Esophagus muscularis mucosa (tissue), 4 donors: Measurements from ENCODE around the gene KLHL3. TPM values are rescaled to one million over a fixed set of nuclear protein-coding genes. Genes with fewer than 3 reads are reported as not detected.

Experiments
- DNase-seq: peaks from one replicate; pipeline ENCODE4 v3.0.0-alpha.2; 2017; ENCODE audit errors: extremely low spot score
- H3K27ac ChIP-seq, 4 donors: fragments of 200-600 bp; sonication (generic); replicated peaks in 1 of 4; 1 replicate in 3 of 4; 2 replicates in 1 of 4; pipeline ENCODE4 v1.5.1; 2016 to 2019; ENCODE audit warnings: mild to moderate bottlenecking in 1 of 4
- H3K27me3 ChIP-seq, 4 donors: fragments of 200-600 bp; sonication (generic); one replicate each; pipeline versions ENCODE4 v1.5.1 to v1.6.0; 2016 to 2019
- H3K36me3 ChIP-seq, 4 donors: fragments of 200-600 bp; sonication (generic); one replicate each; pipeline ENCODE4 v1.5.1; 2016 to 2019
- H3K4me1 ChIP-seq, 4 donors: fragments of 200-600 bp; sonication (generic); one replicate each; pipeline ENCODE4 v1.5.1; 2016 to 2019
- H3K4me3 ChIP-seq, 4 donors: fragments of 200-600 bp; sonication (generic); 1 replicate in 2 of 4; 2 replicates in 2 of 4; pipeline ENCODE4 v1.5.1; 2016 to 2019; ENCODE audit warnings: mild to moderate bottlenecking in 4 of 4, moderate library complexity in 1 of 4
- H3K9me3 ChIP-seq, 4 donors: fragments of 200-600 bp; sonication (generic); 1 replicate in 3 of 4; 2 replicates in 1 of 4; pipeline ENCODE4 v1.5.1; 2016 to 2019
- EP300 ChIP-seq: sonication (generic); formaldehyde crosslinking; IDR thresholded peaks from one replicate; pipeline ENCODE4 v1.6.1; 2017; ENCODE audit warnings: antibody characterized with exemption
- POLR2A ChIP-seq: fragments of 450-650 bp; IDR thresholded peaks from one replicate; pipeline ENCODE4 v1.6.1; 2017; ENCODE audit warnings: antibody characterized with exemption, moderate library complexity, mild to moderate bottlenecking, low read depth
- POLR2AphosphoS5 ChIP-seq, 2 donors: sonication (generic); formaldehyde crosslinking; IDR thresholded peaks; one replicate each; pipeline ENCODE4 v1.6.1; 2017; ENCODE audit warnings: antibody characterized with exemption in 2 of 2
- WGBS: methylation state at CpG from one replicate; pipeline ENCODE4 v1.1.5; 2018; 5-methylcytosine and 5-hydroxymethylcytosine counted together
- intact Hi-C: fragments of 100-400 bp; cut with DNase I; formaldehyde crosslinking; loops from one replicate; pipeline ENCODE4 v1.15.1; 2023
- total RNA-seq, 4 donors: library from RNA; depleted of rRNA; stranded (reverse); fragments of >200 nt; gene quantifications; one replicate each; pipeline versions ENCODE4 v1.1.0 to v1.2.1, GENCODE V29; 2016
- TF ChIP-seq, protein P1 (sequence below), 3 experiments: fragments of 200-600 bp in 2 of 3; fragments of 450-650 bp in 1 of 3; sonication (generic) in 2 of 3; IDR thresholded peaks; one replicate each; pipeline ENCODE4 v1.5.1; 2017 to 2019; ENCODE audit warnings: antibody characterized with exemption in 3 of 3, mild to moderate bottlenecking in 2 of 3, moderate library complexity in 1 of 3

Gene KLHL3
- total RNA-seq, 4 donors from 2014 or later = 3.0 to 7.8 (median 5.6) TPM

DNA sequence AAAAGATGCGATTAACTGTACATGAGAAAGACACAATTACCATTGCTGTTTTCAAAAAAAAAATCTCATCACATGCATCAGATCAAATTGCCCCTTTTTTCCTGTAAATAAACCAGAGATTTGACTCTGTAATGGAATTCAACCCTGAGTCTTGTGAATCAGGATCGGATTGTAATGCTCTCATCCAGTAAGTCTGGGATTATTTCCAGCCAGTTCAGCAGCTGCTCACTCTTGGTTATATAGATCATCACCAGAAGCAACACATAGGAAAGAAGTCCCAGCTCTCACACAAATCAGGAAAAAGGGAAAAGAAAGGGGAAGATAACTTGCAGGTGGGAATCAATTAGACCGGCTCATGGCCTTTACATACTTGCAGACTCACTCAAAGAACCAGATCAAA lies 138.9 kb downstream of the KLHL3 start:
- Histone ChIP-seq H3K36me3 (no peaks in the 10 kb centered on the region), H3K4me3 (no peak overlapping the region), H3K4me1 (no peaks in the 10 kb centered on the region), H3K9me3 (peaks cover 0 to 7% (median 3%) of the 10 kb centered on the region in 4 donors), H3K27me3 (peaks cover 0 to 38% (median 0%) of the 10 kb centered on the region in 4 donors), H3K27ac (no peak overlapping the region)
- intact Hi-C loops = no loop called here
- TF ChIP-seq POLR2A = no peak
- TF ChIP-seq, protein P1, sequence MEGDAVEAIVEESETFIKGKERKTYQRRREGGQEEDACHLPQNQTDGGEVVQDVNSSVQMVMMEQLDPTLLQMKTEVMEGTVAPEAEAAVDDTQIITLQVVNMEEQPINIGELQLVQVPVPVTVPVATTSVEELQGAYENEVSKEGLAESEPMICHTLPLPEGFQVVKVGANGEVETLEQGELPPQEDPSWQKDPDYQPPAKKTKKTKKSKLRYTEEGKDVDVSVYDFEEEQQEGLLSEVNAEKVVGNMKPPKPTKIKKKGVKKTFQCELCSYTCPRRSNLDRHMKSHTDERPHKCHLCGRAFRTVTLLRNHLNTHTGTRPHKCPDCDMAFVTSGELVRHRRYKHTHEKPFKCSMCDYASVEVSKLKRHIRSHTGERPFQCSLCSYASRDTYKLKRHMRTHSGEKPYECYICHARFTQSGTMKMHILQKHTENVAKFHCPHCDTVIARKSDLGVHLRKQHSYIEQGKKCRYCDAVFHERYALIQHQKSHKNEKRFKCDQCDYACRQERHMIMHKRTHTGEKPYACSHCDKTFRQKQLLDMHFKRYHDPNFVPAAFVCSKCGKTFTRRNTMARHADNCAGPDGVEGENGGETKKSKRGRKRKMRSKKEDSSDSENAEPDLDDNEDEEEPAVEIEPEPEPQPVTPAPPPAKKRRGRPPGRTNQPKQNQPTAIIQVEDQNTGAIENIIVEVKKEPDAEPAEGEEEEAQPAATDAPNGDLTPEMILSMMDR (IDR thresholded peaks at IDR 0.05) = no peak
- TF ChIP-seq POLR2AphosphoS5 (IDR thresholded peaks at IDR 0.05) = no peak
- no peak for TF ChIP-seq EP300
- DNase-seq = no peak
- 73% methylated on average over 3 of the region's 3 CpGs for WGBS

DNA sequence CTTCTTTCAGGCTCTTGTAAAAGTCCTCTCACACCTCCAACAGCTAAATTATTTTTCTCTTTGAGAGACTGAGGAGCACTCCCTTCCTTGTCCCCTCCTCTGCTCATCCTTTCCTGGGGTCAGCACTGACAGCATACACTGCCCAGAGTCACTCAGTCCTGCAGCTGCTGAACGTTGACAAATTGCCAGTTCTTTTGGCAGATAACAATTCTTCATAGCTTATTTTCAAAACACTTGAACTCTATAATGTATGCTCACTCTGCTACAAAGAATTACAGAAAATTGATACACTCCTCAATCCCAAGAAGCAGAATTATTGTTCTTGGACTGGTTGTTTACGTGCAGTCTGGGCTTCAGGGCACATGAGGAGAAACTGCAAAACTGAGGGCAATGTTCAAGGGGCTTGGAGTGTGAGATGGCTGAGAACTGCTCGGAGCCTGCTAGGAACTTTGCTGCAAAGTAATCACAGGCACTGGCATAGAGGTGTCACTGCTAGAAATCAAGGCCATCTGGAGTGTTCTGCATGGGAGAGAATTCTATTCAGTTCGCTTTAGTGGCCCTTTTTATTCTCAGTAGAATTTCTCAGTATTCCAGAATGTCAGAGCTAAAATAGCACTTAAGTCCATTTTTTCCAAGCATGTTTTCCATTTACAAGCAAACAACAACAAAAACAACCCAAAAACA lies 140.4 kb downstream of the KLHL3 start:
- TF ChIP-seq POLR2A (no peak), POLR2AphosphoS5 (IDR thresholded peaks at IDR 0.05) (no peak), EP300 (no peak)
- TF ChIP-seq, protein P1 (IDR thresholded peaks at IDR 0.05) = no peak
- 60% methylated on average over 4 of the region's 4 CpGs for WGBS
- peaks cover 0 to 10% (median 4%) of the 10 kb centered on the region in 4 donors for H3K9me3 ChIP-seq
- intact Hi-C loops = no loop called here
- H3K4me3 ChIP-seq = no peak overlapping the region
- peaks cover 0 to 35% (median 0%) of the 10 kb centered on the region in 4 donors for H3K27me3 ChIP-seq
- no peak for DNase-seq
- no peak overlapping the region for H3K27ac ChIP-seq
- H3K4me1 ChIP-seq = no peaks in the 10 kb centered on the region
- no peaks in the 10 kb centered on the region for H3K36me3 ChIP-seq

DNA sequence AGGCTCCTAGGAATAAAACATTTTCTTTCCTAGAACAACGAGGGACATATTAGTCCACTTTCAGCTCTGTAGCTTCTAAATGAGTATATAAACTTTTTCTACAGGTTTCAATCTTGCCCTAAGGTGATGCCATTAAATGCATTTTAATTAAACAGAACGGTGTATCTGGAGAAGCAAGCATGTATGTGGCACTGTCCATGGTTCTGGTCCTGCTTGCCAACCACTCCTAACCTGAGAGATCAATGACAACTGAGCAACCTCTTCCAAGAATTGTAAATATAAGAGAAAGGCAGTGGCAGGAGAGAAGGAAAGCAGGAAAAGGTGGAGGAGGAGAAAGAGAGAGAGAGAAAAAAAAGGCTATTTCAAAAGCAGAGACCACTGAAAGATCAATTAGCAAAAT lies 141.2 kb downstream of the KLHL3 start:
- intact Hi-C loops = no loop called here
- Histone ChIP-seq H3K4me3 (no peak overlapping the region), H3K27me3 (peaks cover 0 to 31% (median 0%) of the 10 kb centered on the region in 4 donors), H3K27ac (no peak overlapping the region), H3K4me1 (no peaks in the 10 kb centered on the region), H3K9me3 (peaks cover 0 to 10% (median 4%) of the 10 kb centered on the region in 4 donors), H3K36me3 (no peaks in the 10 kb centered on the region)
- TF ChIP-seq EP300 (no peak), POLR2A (no peak), POLR2AphosphoS5 (IDR thresholded peaks at IDR 0.05) (no peak)
- TF ChIP-seq, protein P1 (IDR thresholded peaks at IDR 0.05) = no peak
- no peak for DNase-seq
- 41% methylated on average over 2 of the region's 2 CpGs for WGBS

DNA sequence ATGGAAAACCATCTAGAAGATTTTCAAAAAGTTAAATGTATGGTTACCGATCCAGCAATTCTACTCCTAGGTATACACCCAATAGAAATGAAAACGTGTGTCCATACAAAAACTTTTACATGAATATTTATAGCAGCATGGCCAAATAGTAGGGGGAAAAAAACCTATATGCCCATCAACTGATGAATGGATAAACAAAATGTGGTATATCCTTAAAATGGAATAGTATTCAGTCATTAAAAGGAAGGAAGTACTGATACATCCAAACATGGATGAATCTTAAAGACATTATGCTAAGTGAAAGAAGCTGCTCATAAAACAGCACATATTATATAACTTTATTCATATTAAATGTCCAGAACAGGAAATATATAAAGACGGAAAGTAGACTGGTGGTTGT lies 143.6 kb downstream of the KLHL3 start:
- Histone ChIP-seq H3K27ac (no peak overlapping the region), H3K36me3 (no peaks in the 10 kb centered on the region), H3K4me1 (no peaks in the 10 kb centered on the region), H3K27me3 (peaks cover 0 to 17% (median 0%) of the 10 kb centered on the region in 4 donors), H3K4me3 (no peak overlapping the region), H3K9me3 (peaks cover 0 to 10% (median 4%) of the 10 kb centered on the region in 4 donors)
- TF ChIP-seq POLR2AphosphoS5 (IDR thresholded peaks at IDR 0.05) (no peak), POLR2A (no peak), EP300 (no peak)
- TF ChIP-seq, protein P1 (IDR thresholded peaks at IDR 0.05) = no peak
- 85% methylated on average over 3 of the region's 3 CpGs for WGBS
- DNase-seq = no peak
- intact Hi-C loops = no loop called here

DNA sequence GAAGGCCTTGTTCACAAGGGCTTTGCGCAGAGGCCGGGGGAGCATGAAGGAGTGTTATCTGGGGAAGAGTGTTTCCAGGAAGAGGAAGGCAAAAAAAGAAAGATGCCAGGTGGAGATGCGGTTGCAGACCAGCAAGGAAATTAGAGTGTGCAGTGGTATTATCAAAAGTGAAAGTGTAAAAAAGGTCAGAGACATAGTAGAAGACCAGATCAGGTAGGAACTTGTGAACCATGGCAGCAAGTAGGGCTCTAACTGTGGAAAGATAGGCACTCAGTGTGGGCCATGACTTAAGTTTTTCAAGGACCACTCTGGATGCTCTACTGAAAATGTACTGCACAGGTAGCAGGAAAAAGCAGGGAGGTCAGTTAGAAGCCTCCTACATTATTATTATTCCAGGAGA lies 146.7 kb downstream of the KLHL3 start:
- no peaks in the 10 kb centered on the region for H3K36me3 ChIP-seq
- no peaks in the 10 kb centered on the region for H3K4me1 ChIP-seq
- H3K4me3 ChIP-seq = no peak overlapping the region
- TF ChIP-seq, protein P1 (IDR thresholded peaks at IDR 0.05) = no peak
- TF ChIP-seq POLR2AphosphoS5 (IDR thresholded peaks at IDR 0.05) = no peak
- no peak for TF ChIP-seq EP300
- TF ChIP-seq POLR2A = no peak
- intact Hi-C loops = no loop called here
- H3K27ac ChIP-seq = no peak overlapping the region
- peaks cover 0 to 29% (median 0%) of the 10 kb centered on the region in 4 donors for H3K27me3 ChIP-seq
- no peak for DNase-seq
- H3K9me3 ChIP-seq = peaks cover 0 to 21% (median 12%) of the 10 kb centered on the region in 4 donors
- 92% methylated on average over 3 of the region's 3 CpGs for WGBS
